Activated CD4-positive, CD25-positive, alpha-beta regulatory T cell treated with anti-CD3 and anti-CD28 coated beads, Interleukin-2, amount 50 U/mL, for 24 hours (primary cell): ENCODE measurements around the gene SCN7A.
"Not testable (repeated sequence)": the region's sequence is repeated elsewhere in the genome, so short reads cannot be mapped to it uniquely, and the experiment has no call there.

Source experiments
- ATAC-seq, 2 donors: fragments of 150-1000 bp; cut with Tn5 transposase; one replicate each; pipeline ENCODE4 v1.10.0; 2021; ENCODE audit warnings: mild to moderate bottlenecking in 1 of 2, moderate library complexity in 1 of 2

SCN7A gene

GRCh38 chr2:166451468-166451867 lies 42.6 kb downstream of the SCN7A start:
- no peak for ATAC-seq

- no peak for ATAC-seq
Observed at GRCh38 chr2:166449439-166449838, 44.6 kb downstream of the SCN7A start.

DNA sequence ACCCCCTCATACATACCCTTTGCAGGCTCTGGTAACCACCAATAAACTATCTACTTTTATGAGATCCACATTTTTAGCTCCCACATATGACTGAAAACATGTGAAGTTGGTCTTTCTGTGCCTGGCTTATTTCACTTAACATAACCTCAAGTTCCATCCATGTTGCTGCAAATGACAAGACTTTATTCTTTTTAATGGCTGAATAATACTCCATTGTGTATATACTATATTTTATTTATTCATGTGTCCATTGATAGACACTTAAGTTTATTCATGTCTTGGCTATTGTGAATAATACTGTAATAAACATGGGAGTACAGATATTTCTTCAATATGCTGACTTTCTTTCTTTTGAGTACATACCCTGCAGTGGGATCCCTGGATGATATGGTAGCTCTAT lies 45.9 kb downstream of the SCN7A start:
- ATAC-seq, result no peak

DNA sequence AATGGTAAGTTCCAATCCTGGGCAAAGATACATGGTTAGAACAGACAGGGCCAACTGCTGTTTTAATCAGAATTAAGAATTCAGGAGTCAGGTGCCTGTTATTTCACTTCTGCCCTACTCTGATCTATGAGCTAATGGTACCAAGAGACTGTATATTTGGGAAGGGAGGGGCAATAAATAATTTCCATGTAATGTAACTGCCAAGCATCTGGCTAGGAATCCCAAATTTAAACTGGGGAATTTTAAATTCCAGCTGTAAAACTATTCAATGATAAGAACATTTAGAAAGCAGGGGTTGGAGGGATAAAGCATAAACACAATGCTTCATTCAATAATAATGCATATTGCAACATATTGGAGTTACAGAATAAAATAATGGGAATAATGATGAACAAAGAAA lies 49.7 kb downstream of the SCN7A start:
- no peak for ATAC-seq

- no peak for ATAC-seq
Observed at GRCh38 chr2:166440313-166440712, 53.7 kb downstream of the SCN7A start.

GRCh38 chr2:166439078-166439477 lies 55.0 kb downstream of the SCN7A start:
- no peak for ATAC-seq

GRCh38 chr2:166436976-166437375 lies 57.1 kb downstream of the SCN7A start:
- no peak for ATAC-seq

GRCh38 chr2:166436189-166436588 lies 57.9 kb downstream of the SCN7A start:
- ATAC-seq, result no peak

GRCh38 chr2:166434491-166434890 lies 59.6 kb downstream of the SCN7A start:
- no peak for ATAC-seq

DNA sequence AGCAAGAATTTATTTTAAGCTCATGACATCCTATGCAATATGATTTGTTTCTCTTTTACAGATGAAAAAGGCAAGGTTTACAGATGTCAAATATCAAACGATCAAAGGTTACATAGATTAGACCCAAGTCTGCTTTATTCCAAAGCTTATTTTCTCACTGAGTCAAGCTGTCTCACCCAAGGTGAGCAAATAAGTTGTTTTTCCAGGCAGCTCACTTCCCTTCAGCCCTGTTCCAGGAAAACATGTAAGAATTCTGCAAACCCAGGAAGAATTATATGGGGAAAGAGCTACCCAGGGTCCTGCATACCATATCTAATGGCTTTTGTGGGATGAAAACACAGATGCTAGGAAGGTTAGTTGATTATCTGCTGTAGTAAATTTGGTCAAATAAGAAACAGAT lies 60.6 kb downstream of the SCN7A start:
- no peak for ATAC-seq

DNA sequence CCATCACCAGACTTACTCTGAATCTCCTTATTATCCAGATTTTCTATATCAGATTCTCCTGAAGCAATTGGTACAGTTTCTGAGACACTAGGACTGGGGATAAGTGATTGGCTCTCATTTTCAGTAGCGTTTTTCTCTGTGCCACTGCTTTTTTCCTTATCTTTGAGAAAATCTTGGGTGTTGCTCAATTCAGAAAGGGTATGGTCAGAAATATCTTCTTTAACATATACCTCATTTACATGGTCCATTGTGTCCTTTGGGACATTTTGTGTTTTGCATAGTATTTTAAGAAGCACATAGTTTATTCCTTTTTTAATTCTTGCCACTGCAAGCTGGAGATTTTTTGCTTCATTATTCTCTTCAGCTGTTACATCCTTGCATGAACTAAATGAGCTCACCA lies 61.7 kb downstream of the SCN7A start:
- ATAC-seq, result no peak

DNA sequence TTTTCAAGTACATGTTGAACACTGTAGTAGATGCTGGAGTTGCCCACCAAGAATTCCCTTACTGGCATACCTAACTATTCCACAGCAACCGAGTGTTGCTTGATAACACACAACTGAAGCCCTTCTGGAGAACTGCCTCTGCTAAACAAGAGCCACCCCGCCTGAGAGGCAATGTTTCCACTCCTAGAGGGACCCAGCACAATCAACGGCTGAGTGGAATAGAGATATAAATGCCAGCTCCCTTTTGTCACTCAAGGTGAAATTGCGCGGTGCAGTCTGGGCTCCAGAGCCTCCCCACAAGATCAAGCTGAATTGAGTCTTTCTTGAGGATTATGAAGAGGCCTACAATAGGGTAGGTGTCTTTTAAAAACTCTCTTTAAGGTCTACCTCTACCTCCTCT lies 69.2 kb downstream of the SCN7A start:
- ATAC-seq, result no peak

DNA sequence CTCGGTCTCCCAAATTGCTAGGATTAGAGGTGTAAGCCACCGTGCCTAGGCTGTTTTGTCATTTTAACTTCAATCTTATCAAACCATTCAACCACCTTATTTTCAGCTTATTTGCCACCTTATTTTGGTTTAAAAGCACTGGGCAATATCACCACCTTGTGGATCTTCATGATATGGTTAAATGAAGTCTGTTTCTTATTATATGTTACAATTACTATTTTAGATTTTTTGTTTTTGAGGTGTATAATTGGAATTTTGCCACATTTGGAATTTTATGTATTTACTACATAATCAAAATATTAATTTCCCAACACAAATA lies 74.5 kb downstream of the SCN7A start:
- no peak for ATAC-seq

DNA sequence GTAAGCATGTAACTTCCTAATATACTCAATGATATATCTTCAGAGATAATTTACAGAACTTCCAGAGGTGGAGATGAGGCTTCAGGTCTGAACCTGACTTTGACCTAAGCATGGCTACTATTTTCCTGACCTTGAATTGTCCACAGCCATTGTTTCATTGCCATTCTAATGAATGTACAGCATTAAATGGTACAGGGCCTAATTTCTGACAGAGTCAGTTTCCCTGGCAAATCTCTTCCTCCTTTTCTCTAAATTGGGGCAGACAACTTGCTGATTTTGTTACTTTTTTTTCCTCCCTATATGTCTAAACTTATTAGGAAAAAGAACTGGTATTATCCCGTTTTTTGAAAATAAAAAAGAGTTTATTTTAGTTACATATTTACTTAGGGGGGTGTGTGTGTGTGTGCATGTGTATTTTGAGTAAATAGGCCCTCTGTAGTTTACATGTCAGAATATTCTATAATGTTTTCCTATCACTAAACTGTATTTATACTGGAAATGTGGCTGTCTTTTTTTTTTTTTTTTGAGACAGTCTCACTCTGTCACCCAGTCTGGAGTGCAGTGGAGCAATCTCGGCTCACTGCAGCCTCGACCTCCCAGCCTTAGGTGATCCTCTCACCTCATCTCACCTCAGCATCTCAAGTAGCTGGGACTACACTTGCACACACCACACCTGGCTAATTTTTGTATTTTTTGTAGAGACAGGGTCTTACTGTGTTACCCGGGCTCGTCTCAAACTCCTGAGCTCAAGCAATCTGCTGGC lies 75.0 kb downstream of the SCN7A start:
- ATAC-seq, result no peak

GRCh38 chr2:166417669-166418068 lies 76.4 kb downstream of the SCN7A start:
- ATAC-seq, result no peak

DNA sequence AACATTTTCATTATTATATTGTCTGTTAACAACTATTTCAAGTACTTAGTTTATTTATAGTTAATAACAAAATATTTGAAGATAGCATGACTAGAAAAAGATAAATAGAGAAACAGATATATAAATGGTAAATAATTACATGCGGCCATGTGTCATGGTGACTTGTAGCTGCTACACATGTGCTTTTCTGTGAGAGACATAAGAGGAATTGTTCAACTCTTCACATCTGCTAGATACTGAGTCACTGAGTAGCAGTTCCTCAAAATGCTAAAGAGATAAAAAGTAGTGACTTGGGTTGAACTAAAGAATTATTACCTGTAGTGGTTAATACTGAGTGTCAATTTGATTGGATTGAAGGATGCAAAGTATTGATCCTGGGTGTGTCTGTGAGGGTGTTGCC lies 80.8 kb downstream of the SCN7A start:
- no peak for ATAC-seq

DNA sequence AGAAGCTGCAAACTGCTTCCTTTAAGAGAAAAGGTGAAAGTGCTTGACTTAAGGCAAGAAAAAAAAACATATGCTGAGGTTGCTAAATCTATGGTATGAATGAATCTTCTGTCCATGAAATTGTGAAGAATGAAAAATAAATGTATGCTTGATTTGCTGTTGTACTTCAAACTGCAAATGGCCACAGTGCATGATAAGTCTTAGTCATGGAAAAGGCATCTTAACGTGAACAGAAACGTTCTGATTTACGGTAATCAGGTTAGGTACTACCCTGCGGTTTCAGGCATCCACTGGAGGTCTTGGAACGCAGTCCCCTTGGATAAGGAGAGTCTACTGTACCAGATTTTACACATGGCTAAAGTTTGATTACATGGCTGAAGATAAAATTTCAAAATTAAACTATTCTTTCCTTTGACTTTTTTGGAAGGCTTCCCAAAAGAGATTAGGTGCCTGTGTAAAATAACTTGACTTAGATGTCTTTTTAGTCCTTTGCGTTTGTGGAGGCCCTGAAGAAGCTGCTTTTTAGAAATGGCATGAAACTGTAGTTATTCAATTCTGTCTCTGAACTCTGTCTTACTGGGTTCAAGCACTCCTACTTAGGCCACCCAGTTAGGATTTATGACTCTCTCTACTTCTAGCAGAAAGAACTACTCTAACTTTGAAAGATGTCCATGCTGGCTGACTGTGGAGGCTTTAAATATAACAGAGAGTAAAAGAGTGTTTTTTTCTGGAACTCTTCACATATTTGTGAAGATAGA lies 82.4 kb downstream of the SCN7A start:
- no peak for ATAC-seq

- ATAC-seq, result no peak
Observed at GRCh38 chr2:166410828-166411472, 83.1 kb downstream of the SCN7A start.

DNA sequence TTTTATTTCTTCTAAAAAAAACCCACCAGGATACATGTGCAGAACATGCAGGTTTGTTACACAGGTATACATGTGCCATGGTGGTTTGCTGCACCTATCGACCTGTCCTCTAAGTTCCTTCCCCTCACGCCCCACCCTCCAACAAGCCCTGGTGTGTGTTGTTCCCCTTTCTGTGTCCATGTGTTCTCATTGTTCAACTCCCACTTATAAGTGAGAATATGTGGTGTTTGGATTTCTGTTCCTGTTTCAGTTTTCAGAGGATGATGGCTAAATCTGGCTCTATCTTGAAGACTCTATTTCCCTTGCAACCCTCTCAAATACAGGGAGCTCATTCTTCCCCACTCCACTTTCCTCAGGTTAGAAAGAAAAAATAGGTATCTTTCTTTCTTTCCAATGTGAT lies 86.3 kb downstream of the SCN7A start:
- not testable (repeated sequence) for ATAC-seq

DNA sequence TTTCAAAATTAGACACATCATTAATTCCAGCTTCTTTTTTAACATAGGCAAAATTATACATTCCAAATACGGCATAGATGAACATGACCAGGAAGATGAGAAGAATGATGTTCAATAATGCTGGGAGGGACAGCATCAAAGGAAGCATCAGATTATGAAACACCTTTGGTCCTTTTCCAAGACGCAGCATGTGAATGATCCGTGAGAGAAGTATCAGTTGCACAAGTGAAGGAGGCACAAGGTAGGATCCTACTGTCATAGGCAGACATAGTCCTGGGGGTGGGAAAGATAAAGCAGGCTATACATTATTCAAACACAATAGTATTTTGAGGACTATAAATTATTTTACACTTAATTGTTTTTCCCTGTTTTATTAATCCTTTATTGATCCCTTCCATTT lies 87.7 kb downstream of the SCN7A start:
- ATAC-seq, result no peak

- ATAC-seq, result no peak
Observed at GRCh38 chr2:166405569-166405926, 88.5 kb downstream of the SCN7A start.

DNA sequence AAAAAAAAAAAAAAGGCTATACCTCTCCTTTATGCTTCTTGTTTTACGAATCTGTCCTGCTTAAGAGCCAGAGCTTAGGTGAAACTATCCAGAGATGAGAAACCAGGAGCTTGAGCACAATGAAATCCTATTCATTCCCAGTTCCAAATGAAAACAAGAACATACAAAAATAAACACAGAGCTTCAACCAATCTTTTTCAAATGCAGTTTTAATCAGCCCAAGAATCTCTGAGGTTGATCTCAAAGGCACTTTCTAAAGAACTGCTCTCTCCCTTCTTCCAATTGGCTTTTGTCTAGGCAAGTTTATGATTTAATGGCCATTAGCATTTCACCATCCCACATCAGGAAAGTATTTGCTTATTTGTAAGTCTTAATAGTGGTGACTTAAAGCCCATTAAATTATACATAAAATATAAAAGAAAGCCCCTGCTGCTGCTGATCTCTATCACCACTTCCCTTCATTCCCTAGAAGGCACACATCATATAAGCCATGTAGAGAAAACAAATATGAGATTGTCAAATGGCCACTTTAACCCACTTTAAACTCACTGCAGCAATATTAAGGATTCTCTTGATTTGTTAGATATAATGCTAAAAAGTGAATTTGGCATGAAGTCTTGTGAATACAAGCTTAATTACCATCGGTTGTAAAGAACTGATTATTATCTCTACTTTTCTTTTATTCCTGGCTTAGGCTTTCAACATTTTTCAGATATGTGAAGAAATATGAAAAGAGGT lies 89.0 kb downstream of the SCN7A start:
- ATAC-seq, result no peak

- ATAC-seq, result no peak
Observed at GRCh38 chr2:166394245-166394644, 99.8 kb downstream of the SCN7A start.

- ATAC-seq, result no peak
Observed at GRCh38 chr2:166393008-166393407, 101.0 kb downstream of the SCN7A start.
